Transverse colon (tissue), 4 donors: ENCODE data around the gene ATP5PO.

Experiments
- EP300 ChIP-seq: sonication (generic); formaldehyde crosslinking; IDR thresholded peaks from one replicate; pipeline ENCODE4 v1.6.1; 2017; ENCODE audit warnings: antibody characterized with exemption, low read depth
- POLR2A ChIP-seq: fragments of 450-650 bp; IDR thresholded peaks from one replicate; pipeline ENCODE4 v1.6.1; 2016; ENCODE audit warnings: antibody characterized with exemption, mild to moderate bottlenecking, moderate library complexity
- POLR2AphosphoS5 ChIP-seq, 3 donors: sonication (generic); formaldehyde crosslinking; IDR thresholded peaks; one replicate each; pipeline ENCODE4 v1.6.1; 2016; ENCODE audit warnings: antibody characterized with exemption in 3 of 3
- TF ChIP-seq, protein P1 (sequence below), 5 experiments: fragments of 200-600 bp in 3 of 5; fragments of 450-650 bp in 2 of 5; sonication (generic) in 3 of 5; IDR thresholded peaks; 1 replicate in 2 of 5; 2 replicates in 3 of 5; pipeline ENCODE4 v1.5.1; 2016 to 2017; ENCODE audit warnings: antibody characterized with exemption in 5 of 5, inconsistent platforms in 3 of 5, mild to moderate bottlenecking in 2 of 5, moderate library complexity in 1 of 5

- TF ChIP-seq POLR2A (no peak), POLR2AphosphoS5 (IDR thresholded peaks at IDR 0.05) (no peak), EP300 (no peak)
- TF ChIP-seq, protein P1, sequence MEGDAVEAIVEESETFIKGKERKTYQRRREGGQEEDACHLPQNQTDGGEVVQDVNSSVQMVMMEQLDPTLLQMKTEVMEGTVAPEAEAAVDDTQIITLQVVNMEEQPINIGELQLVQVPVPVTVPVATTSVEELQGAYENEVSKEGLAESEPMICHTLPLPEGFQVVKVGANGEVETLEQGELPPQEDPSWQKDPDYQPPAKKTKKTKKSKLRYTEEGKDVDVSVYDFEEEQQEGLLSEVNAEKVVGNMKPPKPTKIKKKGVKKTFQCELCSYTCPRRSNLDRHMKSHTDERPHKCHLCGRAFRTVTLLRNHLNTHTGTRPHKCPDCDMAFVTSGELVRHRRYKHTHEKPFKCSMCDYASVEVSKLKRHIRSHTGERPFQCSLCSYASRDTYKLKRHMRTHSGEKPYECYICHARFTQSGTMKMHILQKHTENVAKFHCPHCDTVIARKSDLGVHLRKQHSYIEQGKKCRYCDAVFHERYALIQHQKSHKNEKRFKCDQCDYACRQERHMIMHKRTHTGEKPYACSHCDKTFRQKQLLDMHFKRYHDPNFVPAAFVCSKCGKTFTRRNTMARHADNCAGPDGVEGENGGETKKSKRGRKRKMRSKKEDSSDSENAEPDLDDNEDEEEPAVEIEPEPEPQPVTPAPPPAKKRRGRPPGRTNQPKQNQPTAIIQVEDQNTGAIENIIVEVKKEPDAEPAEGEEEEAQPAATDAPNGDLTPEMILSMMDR (IDR thresholded peaks at IDR 0.05) = no peak
Measured at GRCh38 chr21:33870768-33871167, 44.8 kb downstream of the ATP5PO start.
